HG03196 (cell line): ENCODE data around the gene PPM1D.

Experiments
- ATAC-seq: cut with Tn5 transposase; IDR thresholded peaks from one replicate; pipeline ENCODE4 v1.9.1; 2021; ENCODE audit not compliant: unreplicated experiment

Gene PPM1D

GRCh38 chr17:60618080-60618479 is 18.1 kb downstream of the PPM1D start:
- ATAC-seq: no peak

- no peak for ATAC-seq
These were observed 19.0 kb downstream of the PPM1D start for GRCh38 chr17:60618854-60619526.

- ATAC-seq: no peak
These were observed 23.0 kb downstream of the PPM1D start for GRCh38 chr17:60622961-60623360.

GRCh38 chr17:60623415-60623814 is 23.4 kb downstream of the PPM1D start:
- ATAC-seq: no peak

GRCh38 chr17:60627124-60627523 is 27.1 kb downstream of the PPM1D start:
- ATAC-seq: no peak

- ATAC-seq: no peak
These were observed 28.4 kb downstream of the PPM1D start for GRCh38 chr17:60628252-60628889.

- ATAC-seq: no peak
These were observed 29.1 kb downstream of the PPM1D start for GRCh38 chr17:60629120-60629519.

- ATAC-seq: no peak
These were observed 30.4 kb downstream of the PPM1D start for GRCh38 chr17:60630352-60630751.

- no peak for ATAC-seq
These were observed 31.1 kb downstream of the PPM1D start for GRCh38 chr17:60631119-60631518.

- no peak for ATAC-seq
These were observed 37.7 kb downstream of the PPM1D start for GRCh38 chr17:60637683-60638082.

- no peak for ATAC-seq
These were observed 39.0 kb downstream of the PPM1D start for GRCh38 chr17:60639019-60639330.

- no peak for ATAC-seq
These were observed 40.5 kb downstream of the PPM1D start for GRCh38 chr17:60640503-60640902.

- ATAC-seq: no peak
These were observed 41.1 kb downstream of the PPM1D start for GRCh38 chr17:60641126-60641525.

GRCh38 chr17:60641810-60642220 is 41.8 kb downstream of the PPM1D start:
- no peak for ATAC-seq

GRCh38 chr17:60645918-60646523 is 46.0 kb downstream of the PPM1D start:
- ATAC-seq: no peak

- no peak for ATAC-seq
These were observed 46.7 kb downstream of the PPM1D start for GRCh38 chr17:60646701-60647100.

- ATAC-seq: no peak
These were observed 47.7 kb downstream of the PPM1D start for GRCh38 chr17:60647705-60648104.

GRCh38 chr17:60652454-60653247 is 52.7 kb downstream of the PPM1D start:
- ATAC-seq: peak; percentile 90

GRCh38 chr17:60653569-60653968 is 53.6 kb downstream of the PPM1D start:
- no peak for ATAC-seq

GRCh38 chr17:60656499-60656898 is 56.5 kb downstream of the PPM1D start:
- no peak for ATAC-seq

- no peak for ATAC-seq
These were observed 59.2 kb downstream of the PPM1D start for GRCh38 chr17:60659156-60659555.

GRCh38 chr17:60661489-60661888 is 61.5 kb downstream of the PPM1D start:
- no peak for ATAC-seq
